GM23338 (cell line): Measurements from ENCODE around the gene SLC25A42.

ENCODE experiments used
- CREB1 ChIP-seq: fragments of 250-450 bp; sonication (Bioruptor Pico); IDR thresholded peaks from 2 replicates; pipeline ENCODE4 v1.5.0; 2020; ENCODE audit warnings: low read depth, mild to moderate bottlenecking, moderate library complexity
- CTCF ChIP-seq, 2 experiments: fragments of 200-600 bp in 1 of 2; sonication (generic) in 1 of 2; conservative IDR thresholded peaks; 2 replicates each; pipeline versions ENCODE4 v1.5.1 to v1.6.1; 2016 to 2017; ENCODE audit warnings: antibody characterized with exemption in 2 of 2, low read depth in 2 of 2, mild to moderate bottlenecking in 2 of 2, moderate library complexity in 1 of 2
- EZH2 ChIP-seq: fragments of 200-600 bp; sonication (generic); IDR thresholded peaks from one replicate; pipeline ENCODE4 v1.8.0; 2017; ENCODE audit warnings: antibody characterized with exemption, mild to moderate bottlenecking, low read depth; ENCODE audit not compliant: unreplicated experiment
- EZH2phosphoT487 ChIP-seq: fragments of 200-600 bp; sonication (generic); IDR thresholded peaks from one replicate; pipeline ENCODE4 v1.8.1; 2018; ENCODE audit warnings: antibody characterized with exemption; ENCODE audit not compliant: unreplicated experiment
- JUNB ChIP-seq: IDR thresholded peaks from one replicate; pipeline ENCODE4 v1.6.1; 2016; ENCODE audit warnings: antibody characterized with exemption; ENCODE audit not compliant: unreplicated experiment
- NANOG ChIP-seq: IDR thresholded peaks from 2 replicates; pipeline ENCODE4 v1.6.1; 2016; ENCODE audit warnings: antibody characterized with exemption, borderline replicate concordance
- POLR2AphosphoS5 ChIP-seq: IDR thresholded peaks from 2 replicates; pipeline ENCODE4 v1.6.1; 2016; ENCODE audit warnings: antibody characterized with exemption, low read depth
- REST ChIP-seq: IDR thresholded peaks from one replicate; pipeline ENCODE4 v1.6.1; 2018; ENCODE audit warnings: antibody characterized with exemption; ENCODE audit not compliant: unreplicated experiment
- STAT1 ChIP-seq: IDR thresholded peaks from one replicate; pipeline ENCODE4 v1.6.1; 2016; ENCODE audit warnings: antibody characterized with exemption; ENCODE audit not compliant: unreplicated experiment
- ZNF114 ChIP-seq: fragments of 250-450 bp; sonication (Bioruptor Pico); IDR thresholded peaks from 2 replicates; pipeline ENCODE4 v1.5.0; 2020; ENCODE audit warnings: mild to moderate bottlenecking, moderate library complexity
- ZNF331 ChIP-seq: fragments of 250-450 bp; sonication (Bioruptor Pico); IDR thresholded peaks from 2 replicates; pipeline ENCODE4 v1.5.0; 2020; ENCODE audit warnings: low read depth, mild to moderate bottlenecking, moderate library complexity
- TF ChIP-seq, protein P1 (sequence below): IDR thresholded peaks from 2 replicates; pipeline ENCODE4 v1.6.1; 2016; ENCODE audit warnings: antibody characterized with exemption
- TF ChIP-seq, protein P2 (sequence below): fragments of 250-450 bp; sonication (Bioruptor Pico); IDR thresholded peaks from 2 replicates; pipeline ENCODE4 v1.5.0; 2020; ENCODE audit warnings: mild to moderate bottlenecking, moderate library complexity

- no peak for TF ChIP-seq REST
- no peak for TF ChIP-seq POLR2AphosphoS5
- TF ChIP-seq CTCF (conservative IDR thresholded peaks at IDR 0.05; ENCODE audit: low read depth in 2 of 2): no peak
- no peak for TF ChIP-seq EZH2
- TF ChIP-seq, protein P1, sequence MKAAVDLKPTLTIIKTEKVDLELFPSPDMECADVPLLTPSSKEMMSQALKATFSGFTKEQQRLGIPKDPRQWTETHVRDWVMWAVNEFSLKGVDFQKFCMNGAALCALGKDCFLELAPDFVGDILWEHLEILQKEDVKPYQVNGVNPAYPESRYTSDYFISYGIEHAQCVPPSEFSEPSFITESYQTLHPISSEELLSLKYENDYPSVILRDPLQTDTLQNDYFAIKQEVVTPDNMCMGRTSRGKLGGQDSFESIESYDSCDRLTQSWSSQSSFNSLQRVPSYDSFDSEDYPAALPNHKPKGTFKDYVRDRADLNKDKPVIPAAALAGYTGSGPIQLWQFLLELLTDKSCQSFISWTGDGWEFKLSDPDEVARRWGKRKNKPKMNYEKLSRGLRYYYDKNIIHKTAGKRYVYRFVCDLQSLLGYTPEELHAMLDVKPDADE: no peak
- TF ChIP-seq CREB1 (CRISPR knock-in tag): no peak
- TF ChIP-seq NANOG: no peak
- no peak for TF ChIP-seq EZH2phosphoT487
- no peak for TF ChIP-seq ZNF114
- TF ChIP-seq JUNB: no peak
- TF ChIP-seq ZNF331 (CRISPR knock-in tag): no peak
- TF ChIP-seq, protein P2, sequence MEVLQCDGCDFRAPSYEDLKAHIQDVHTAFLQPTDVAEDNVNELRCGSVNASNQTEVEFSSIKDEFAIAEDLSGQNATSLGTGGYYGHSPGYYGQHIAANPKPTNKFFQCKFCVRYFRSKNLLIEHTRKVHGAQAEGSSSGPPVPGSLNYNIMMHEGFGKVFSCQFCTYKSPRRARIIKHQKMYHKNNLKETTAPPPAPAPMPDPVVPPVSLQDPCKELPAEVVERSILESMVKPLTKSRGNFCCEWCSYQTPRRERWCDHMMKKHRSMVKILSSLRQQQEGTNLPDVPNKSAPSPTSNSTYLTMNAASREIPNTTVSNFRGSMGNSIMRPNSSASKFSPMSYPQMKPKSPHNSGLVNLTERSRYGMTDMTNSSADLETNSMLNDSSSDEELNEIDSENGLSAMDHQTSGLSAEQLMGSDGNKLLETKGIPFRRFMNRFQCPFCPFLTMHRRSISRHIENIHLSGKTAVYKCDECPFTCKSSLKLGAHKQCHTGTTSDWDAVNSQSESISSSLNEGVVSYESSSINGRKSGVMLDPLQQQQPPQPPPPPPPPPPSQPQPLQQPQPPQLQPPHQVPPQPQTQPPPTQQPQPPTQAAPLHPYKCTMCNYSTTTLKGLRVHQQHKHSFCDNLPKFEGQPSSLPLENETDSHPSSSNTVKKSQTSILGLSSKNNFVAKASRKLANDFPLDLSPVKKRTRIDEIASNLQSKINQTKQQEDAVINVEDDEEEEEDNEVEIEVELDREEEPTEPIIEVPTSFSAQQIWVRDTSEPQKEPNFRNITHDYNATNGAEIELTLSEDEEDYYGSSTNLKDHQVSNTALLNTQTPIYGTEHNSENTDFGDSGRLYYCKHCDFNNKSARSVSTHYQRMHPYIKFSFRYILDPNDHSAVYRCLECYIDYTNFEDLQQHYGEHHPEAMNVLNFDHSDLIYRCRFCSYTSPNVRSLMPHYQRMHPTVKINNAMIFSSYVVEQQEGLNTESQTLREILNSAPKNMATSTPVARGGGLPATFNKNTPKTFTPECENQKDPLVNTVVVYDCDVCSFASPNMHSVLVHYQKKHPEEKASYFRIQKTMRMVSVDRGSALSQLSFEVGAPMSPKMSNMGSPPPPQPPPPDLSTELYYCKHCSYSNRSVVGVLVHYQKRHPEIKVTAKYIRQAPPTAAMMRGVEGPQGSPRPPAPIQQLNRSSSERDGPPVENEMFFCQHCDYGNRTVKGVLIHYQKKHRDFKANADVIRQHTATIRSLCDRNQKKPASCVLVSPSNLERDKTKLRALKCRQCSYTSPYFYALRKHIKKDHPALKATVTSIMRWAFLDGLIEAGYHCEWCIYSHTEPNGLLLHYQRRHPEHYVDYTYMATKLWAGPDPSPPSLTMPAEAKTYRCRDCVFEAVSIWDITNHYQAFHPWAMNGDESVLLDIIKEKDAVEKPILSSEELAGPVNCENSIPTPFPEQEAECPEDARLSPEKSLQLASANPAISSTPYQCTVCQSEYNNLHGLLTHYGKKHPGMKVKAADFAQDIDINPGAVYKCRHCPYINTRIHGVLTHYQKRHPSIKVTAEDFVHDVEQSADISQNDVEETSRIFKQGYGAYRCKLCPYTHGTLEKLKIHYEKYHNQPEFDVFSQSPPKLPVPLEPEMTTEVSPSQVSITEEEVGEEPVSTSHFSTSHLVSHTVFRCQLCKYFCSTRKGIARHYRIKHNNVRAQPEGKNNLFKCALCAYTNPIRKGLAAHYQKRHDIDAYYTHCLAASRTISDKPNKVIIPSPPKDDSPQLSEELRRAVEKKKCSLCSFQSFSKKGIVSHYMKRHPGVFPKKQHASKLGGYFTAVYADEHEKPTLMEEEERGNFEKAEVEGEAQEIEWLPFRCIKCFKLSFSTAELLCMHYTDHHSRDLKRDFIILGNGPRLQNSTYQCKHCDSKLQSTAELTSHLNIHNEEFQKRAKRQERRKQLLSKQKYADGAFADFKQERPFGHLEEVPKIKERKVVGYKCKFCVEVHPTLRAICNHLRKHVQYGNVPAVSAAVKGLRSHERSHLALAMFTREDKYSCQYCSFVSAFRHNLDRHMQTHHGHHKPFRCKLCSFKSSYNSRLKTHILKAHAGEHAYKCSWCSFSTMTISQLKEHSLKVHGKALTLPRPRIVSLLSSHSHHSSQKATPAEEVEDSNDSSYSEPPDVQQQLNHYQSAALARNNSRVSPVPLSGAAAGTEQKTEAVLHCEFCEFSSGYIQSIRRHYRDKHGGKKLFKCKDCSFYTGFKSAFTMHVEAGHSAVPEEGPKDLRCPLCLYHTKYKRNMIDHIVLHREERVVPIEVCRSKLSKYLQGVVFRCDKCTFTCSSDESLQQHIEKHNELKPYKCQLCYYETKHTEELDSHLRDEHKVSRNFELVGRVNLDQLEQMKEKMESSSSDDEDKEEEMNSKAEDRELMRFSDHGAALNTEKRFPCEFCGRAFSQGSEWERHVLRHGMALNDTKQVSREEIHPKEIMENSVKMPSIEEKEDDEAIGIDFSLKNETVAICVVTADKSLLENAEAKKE: no peak
- TF ChIP-seq STAT1: no peak
These were observed 11.3 kb downstream of the SLC25A42 start for GRCh38 chr19:19075126-19075525.
